Activated CD4-positive, alpha-beta T cell treated with anti-CD3 and anti-CD28 coated beads, Interleukin-2, Interleukin-6, amounts not matched to agents 100 ng/mL and 50 ng/mL, durations not matched to agents 16 hours and 8 hours (primary cell): ENCODE results near the gene C1QTNF9.
"Not testable (repeated sequence)": the region's sequence is repeated elsewhere in the genome, so short reads cannot be mapped to it uniquely, and the experiment has no call there.

Experiments
- DNase-seq: peaks from one replicate; pipeline ENCODE4 v3.0.0-alpha.2; 2020

C1QTNF9 gene

GRCh38 chr13:24284889-24285565 is 24.4 kb upstream of the C1QTNF9 start:
- no peak for DNase-seq

GRCh38 chr13:24286624-24287023 is 22.8 kb upstream of the C1QTNF9 start:
- no peak for DNase-seq

GRCh38 chr13:24287748-24288287 is 21.6 kb upstream of the C1QTNF9 start:
- no peak for DNase-seq

- no peak for DNase-seq
Observed at GRCh38 chr13:24288870-24289269, 20.5 kb upstream of the C1QTNF9 start.

GRCh38 chr13:24290280-24290932 is 19.0 kb upstream of the C1QTNF9 start:
- DNase-seq = no peak

GRCh38 chr13:24292481-24292880 is 16.9 kb upstream of the C1QTNF9 start:
- DNase-seq = no peak

- no peak for DNase-seq
Observed at GRCh38 chr13:24293746-24294145, 15.6 kb upstream of the C1QTNF9 start.

GRCh38 chr13:24299488-24300114 is 9.8 kb upstream of the C1QTNF9 start:
- DNase-seq = no peak

- no peak for DNase-seq
Observed at GRCh38 chr13:24301434-24301833, 7.9 kb upstream of the C1QTNF9 start.

- no peak for DNase-seq
Observed at GRCh38 chr13:24301911-24302310, 7.5 kb upstream of the C1QTNF9 start.

GRCh38 chr13:24304620-24305019 is 4.8 kb upstream of the C1QTNF9 start:
- no peak for DNase-seq

- DNase-seq = no peak
Observed at GRCh38 chr13:24306632-24307031, 2.7 kb upstream of the C1QTNF9 start.

- DNase-seq = no peak
Observed at GRCh38 chr13:24307211-24308067, 1.9 kb upstream of the C1QTNF9 start.

GRCh38 chr13:24308068-24308445 is 1.3 kb upstream of the C1QTNF9 start:
- DNase-seq = no peak

GRCh38 chr13:24308488-24309020 is 826 bp upstream of the C1QTNF9 start:
- no peak for DNase-seq

- no peak for DNase-seq
Observed at GRCh38 chr13:24313439-24313838, 4.1 kb downstream of the C1QTNF9 start.

- DNase-seq = not testable (repeated sequence)
Observed at GRCh38 chr13:24317835-24318234, 8.5 kb downstream of the C1QTNF9 start.

- DNase-seq = not testable (repeated sequence)
Observed at GRCh38 chr13:24318878-24319277, 9.5 kb downstream of the C1QTNF9 start.

GRCh38 chr13:24319641-24320040 is 10.3 kb downstream of the C1QTNF9 start:
- not testable (repeated sequence) for DNase-seq

GRCh38 chr13:24321416-24321815 is 12.0 kb downstream of the C1QTNF9 start:
- DNase-seq = not testable (repeated sequence)

GRCh38 chr13:24322470-24322869 is 13.1 kb downstream of the C1QTNF9 start:
- DNase-seq = not testable (repeated sequence)

GRCh38 chr13:24323036-24323738 is 13.8 kb downstream of the C1QTNF9 start:
- DNase-seq = no peak
